Endothelial cell of umbilical vein (primary cell): ENCODE results near the gene HOXA4. TPM values are rescaled to one million over a fixed set of nuclear protein-coding genes. Genes with fewer than 3 reads are reported as not detected.
A peak's percentile ranks its signal among the peaks of the same experiment; 100 is the strongest.

Source experiments
- BruUV-seq: library from RNA; stranded (reverse); fragments of 400-500 nt; replicated peaks from 2 replicates; lab custom pipeline; 2021; lab: Mats Ljungman, UMichigan
- CTCF ChIA-PET: fragments of 300-600, 350-600 bp; sonication (Branson Sonifier 250); formaldehyde crosslinking; loops from one replicate; lab custom pipeline; 2021; ENCODE audit warnings: antibody characterized with exemption, inconsistent platforms; lab: Charles Lee
- POLR2A ChIA-PET: fragments of 300-600, 350-600 bp; sonication (Branson Sonifier 250); formaldehyde crosslinking; loops from one replicate; lab custom pipeline; 2021; ENCODE audit warnings: antibody characterized with exemption, inconsistent platforms; lab: Charles Lee
- DNase-seq: peaks from one replicate; pipeline ENCODE4 v3.0.0-alpha.2; 2011; ENCODE audit warnings: low read depth, low spot score
- FAIRE-seq: peaks from 2 replicates; lab custom pipeline; 2011; peaks lifted over from hg19 to GRCh38; lab: Jason Lieb, UNC
- H2AFZ ChIP-seq: 2 replicates; pipeline ENCODE4 v1.6.0; 2012; ENCODE audit warnings: low read depth, low read length, control low read depth, inconsistent platforms
- H3K27ac ChIP-seq: 2 replicates; pipeline ENCODE4 v1.5.1; 2011; ENCODE audit warnings: low read depth, mild to moderate bottlenecking, control low read depth, low read length, moderate library complexity; ENCODE audit not compliant: insufficient read depth
- H3K27me3 ChIP-seq, 2 experiments: 2 replicates each; pipeline versions ENCODE4 v1.6.0 to v1.6.1; 2011; ENCODE audit warnings: low read length in 2 of 2, mixed read lengths in 1 of 2; ENCODE audit not compliant: control insufficient read depth in 2 of 2, insufficient read depth in 2 of 2
- H3K36me3 ChIP-seq, 2 experiments: 2 replicates in 1 of 2; 3 replicates in 1 of 2; pipeline ENCODE4 v1.5.1; 2011; ENCODE audit warnings: low read length in 2 of 2, mild to moderate bottlenecking in 1 of 2, moderate library complexity in 1 of 2; ENCODE audit not compliant: control insufficient read depth in 2 of 2, insufficient read depth in 2 of 2; ENCODE audit errors: extremely low read depth in 1 of 2
- H3K4me1 ChIP-seq: 3 replicates; pipeline ENCODE4 v1.5.1; 2011; ENCODE audit warnings: mild to moderate bottlenecking, low read length; ENCODE audit not compliant: control insufficient read depth, insufficient read depth; ENCODE audit errors: extremely low read depth
- H3K4me2 ChIP-seq: 2 replicates; pipeline ENCODE4 v1.6.1; 2011; ENCODE audit warnings: low read length, control low read depth, mixed read lengths; ENCODE audit not compliant: insufficient read depth
- H3K4me3 ChIP-seq, 3 experiments: fragments of 200-600 bp in 1 of 3; sonication (generic), shearing (Covaris generic) in 1 of 3; replicated peaks in 1 of 3; 2 replicates each; pipeline ENCODE4 v1.5.1; 2011 to 2016; ENCODE audit warnings: control low read depth in 3 of 3, low read length in 3 of 3, mild to moderate bottlenecking in 2 of 3, inconsistent platforms in 1 of 3, low read depth in 1 of 3, moderate library complexity in 1 of 3; ENCODE audit not compliant: insufficient read depth in 1 of 3
- H3K79me2 ChIP-seq: 2 replicates; pipeline ENCODE4 v1.6.0; 2012; ENCODE audit warnings: low read length, inconsistent platforms; ENCODE audit not compliant: control insufficient read depth, insufficient read depth
- H3K9ac ChIP-seq: replicated peaks from 2 replicates; pipeline ENCODE3; 2011; ENCODE audit warnings: low read length, control low read depth; ENCODE audit not compliant: insufficient read depth; ENCODE audit errors: extremely low read depth
- H3K9me1 ChIP-seq: replicated peaks from 3 replicates; pipeline ENCODE4 v1.6.0; 2011; ENCODE audit warnings: mild to moderate bottlenecking, low read length; ENCODE audit not compliant: control insufficient read depth, insufficient read depth; ENCODE audit errors: extremely low read depth
- H3K9me3 ChIP-seq: replicated peaks from 2 replicates; pipeline ENCODE4 v1.5.1; 2012; ENCODE audit warnings: low read length, inconsistent platforms; ENCODE audit not compliant: control insufficient read depth, insufficient read depth
- H4K20me1 ChIP-seq: replicated peaks from 2 replicates; pipeline ENCODE3; 2011; ENCODE audit warnings: mild to moderate bottlenecking, low read length; ENCODE audit not compliant: control insufficient read depth, insufficient read depth; ENCODE audit errors: extremely low read depth
- EZH2 ChIP-seq: IDR thresholded peaks from 2 replicates; pipeline ENCODE4 v1.6.1; 2012; ENCODE audit warnings: borderline replicate concordance, low read depth, mild to moderate bottlenecking, moderate library complexity, low read length, inconsistent platforms; ENCODE audit not compliant: severe bottlenecking
- FOS ChIP-seq: IDR thresholded peaks from 2 replicates; pipeline ENCODE4 v1.6.1; 2011; ENCODE audit warnings: mild to moderate bottlenecking, low read length, moderate library complexity, borderline replicate concordance; ENCODE audit not compliant: insufficient read depth
- GATA2 ChIP-seq: IDR thresholded peaks from 2 replicates; pipeline ENCODE4 v1.7.0; 2011; ENCODE audit warnings: low read depth, mild to moderate bottlenecking, moderate library complexity, mixed read lengths, low read length; ENCODE audit not compliant: insufficient read length, insufficient read depth
- JUN ChIP-seq: IDR thresholded peaks from 2 replicates; pipeline ENCODE4 v1.6.1; 2011; ENCODE audit warnings: borderline replicate concordance, low read depth; ENCODE audit not compliant: insufficient read length, insufficient read depth
- MYC ChIP-seq: IDR thresholded peaks from one replicate; pipeline ENCODE4 v1.6.1; 2011; ENCODE audit warnings: mild to moderate bottlenecking, low read depth, low read length
- POLR2A ChIP-seq: IDR thresholded peaks from 2 replicates; pipeline ENCODE4 v1.6.1; 2012; ENCODE audit warnings: low read depth, mild to moderate bottlenecking, control low read depth, low read length
- POLR2AphosphoS5 ChIP-seq: IDR thresholded peaks from 2 replicates; pipeline ENCODE4 v1.6.1; 2012; ENCODE audit warnings: low read depth, mild to moderate bottlenecking, control low read depth, low read length, moderate library complexity; ENCODE audit not compliant: insufficient read depth
- dilution Hi-C: fragments of 300-500 bp; cut with MboI; formaldehyde crosslinking; loops from one replicate; pipeline ENCODE4 v1.15.0; 2019; ENCODE audit warnings: low sequenced_read_pairs; ENCODE audit not compliant: extremely low pct_ligation_motif_present
- intact Hi-C: fragments of 100-400 bp; cut with micrococcal nuclease; formaldehyde crosslinking; loops from one replicate; pipeline ENCODE4 v1.10.0; 2022
- polyA plus RNA-seq, 4 experiments: library from polyadenylated mRNA; depleted of rRNA in 3 of 4; stranded (reverse) in 3 of 4; unstranded in 1 of 4; fragments of >200 nt; gene quantifications; 2 replicates each; pipeline versions ENCODE4 v1.2.1 to v1.2.3, GENCODE V29; 2011 to 2012; ENCODE audit warnings: missing spikeins in 1 of 4
- total RNA-seq: library from RNA; stranded (reverse); gene quantifications from 2 replicates; pipeline ENCODE4 v1.2.3, GENCODE V29; 2021
- TF ChIP-seq, protein P1 (sequence below): IDR thresholded peaks from 2 replicates; pipeline ENCODE4 v1.6.1; 2011; ENCODE audit not compliant: insufficient read depth, insufficient read length
- TF ChIP-seq, protein P2 (sequence below), 2 donors: IDR thresholded peaks; 1 replicate in 1 of 2; 2 replicates in 1 of 2; pipeline ENCODE4 v1.5.1; 2011; ENCODE audit warnings: low read length in 2 of 2, mild to moderate bottlenecking in 2 of 2, moderate library complexity in 2 of 2, control low read depth in 1 of 2, inconsistent platforms in 1 of 2, low read depth in 1 of 2; ENCODE audit not compliant: insufficient read depth in 1 of 2; ENCODE audit errors: extremely low read depth in 1 of 2

The HOXA4 gene
- total and polyA plus RNA-seq, 2 donors (not counting 3 experiments of a cell fraction or from before 2014, with no cell fraction given) = 4.9 to 8.1 TPM

- Histone ChIP-seq H3K36me3 (peaks cover 0 to 19% of the 10 kb centered on the region in 2 experiments), H4K20me1 (no peaks in the 10 kb centered on the region), H2AFZ (no peak overlapping the region), H3K9me1 (no peaks in the 10 kb centered on the region), H3K27ac (peak overlapping the region; percentile 64), H3K4me1 (peaks cover 68% of the 10 kb centered on the region), H3K4me2 (peak overlapping the region; percentile 76), H3K4me3 (peak overlapping the region in 2 of 3 experiments; percentile 18 to 50), H3K9me3 (no peaks in the 10 kb centered on the region), H3K79me2 (peaks cover 97% of the 10 kb centered on the region), H3K27me3 (no peaks in the 10 kb centered on the region), H3K9ac (peak overlapping the region; percentile 47)
- no peak for FAIRE-seq
- POLR2A ChIA-PET = interaction anchor here (0.6 to 1.6 kb wide), 2 partner anchors 15 to 238 kb away, joined by 4 read pairs; no protein-coding TSS in a partner anchor
- no TSS peak for BruUV-seq
- dilution Hi-C loops = no loop called here
- intact Hi-C loops = no loop called here
- CTCF ChIA-PET = interaction anchor here (0.8 to 7.0 kb wide), 12 partner anchors 9 to 777 kb away, joined by 3 to 72 read pairs (median 18); partner anchors contain the start of gene HOXA7
- no peak for DNase-seq
- TF ChIP-seq FOS = no peak
- no peak for TF ChIP-seq EZH2
Measured at GRCh38 chr7:27145914-27146412, 15.4 kb upstream of the HOXA4 start.

DNA sequence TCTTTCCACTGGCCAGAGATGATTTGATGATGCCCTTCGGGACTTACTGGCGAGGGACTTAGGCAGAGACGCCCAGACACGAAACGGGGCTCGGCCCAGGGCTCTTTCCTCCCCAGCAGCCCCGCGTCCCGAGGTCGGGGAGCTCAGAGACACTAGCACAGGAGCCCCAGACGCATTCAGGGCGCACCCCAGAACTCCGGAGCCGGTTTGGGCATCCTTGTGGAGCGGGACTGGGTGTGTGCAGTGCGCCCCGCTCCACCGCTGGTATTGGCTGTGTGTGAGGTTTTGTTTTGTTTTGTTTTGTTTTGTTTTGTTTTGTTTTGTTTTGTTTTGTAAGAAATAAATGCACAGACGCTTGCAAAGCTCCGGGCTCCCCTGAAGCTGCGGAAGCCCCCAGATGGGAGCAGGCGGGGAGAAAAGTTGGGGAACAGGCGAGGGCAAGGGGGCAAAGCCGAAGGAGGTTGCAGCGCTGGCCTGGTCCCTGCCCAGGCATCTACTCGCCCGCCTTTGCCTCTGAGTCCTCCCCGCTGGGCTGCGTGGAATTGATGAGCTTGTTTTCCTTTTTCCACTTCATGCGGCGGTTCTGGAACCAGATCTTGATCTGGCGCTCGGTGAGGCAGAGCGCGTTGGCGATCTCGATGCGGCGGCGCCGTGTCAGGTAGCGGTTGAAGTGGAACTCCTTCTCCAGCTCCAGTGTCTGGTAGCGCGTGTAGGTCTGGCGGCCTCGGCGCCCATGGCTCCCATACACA is 14.8 kb upstream of the HOXA4 start:
- intact Hi-C loops (no loop called here), dilution Hi-C loops (no loop called here)
- CTCF ChIA-PET = interaction anchor here (0.7 to 7.0 kb wide), 17 partner anchors 10 to 776 kb away, joined by 3 to 72 read pairs (median 5); partner anchors contain the start of gene HOXA7
- Histone ChIP-seq H3K4me1 (peaks cover 73% of the 10 kb centered on the region), H3K27me3 (no peaks in the 10 kb centered on the region), H3K9me1 (no peaks in the 10 kb centered on the region), H3K4me3 (peak overlapping the region in 2 of 3 experiments; percentile 23 to 50), H3K36me3 (peaks cover 0 to 19% of the 10 kb centered on the region in 2 experiments), H3K9ac (peak overlapping the region; percentile 47), H3K9me3 (no peaks in the 10 kb centered on the region), H3K4me2 (peak overlapping the region; percentile 76), H2AFZ (no peak overlapping the region), H3K79me2 (peaks cover 97% of the 10 kb centered on the region), H4K20me1 (no peaks in the 10 kb centered on the region), H3K27ac (peak overlapping the region; percentile 64)
- TF ChIP-seq GATA2 = no peak
- TF ChIP-seq JUN = no peak
- no peak for TF ChIP-seq EZH2
- TF ChIP-seq, protein P1, sequence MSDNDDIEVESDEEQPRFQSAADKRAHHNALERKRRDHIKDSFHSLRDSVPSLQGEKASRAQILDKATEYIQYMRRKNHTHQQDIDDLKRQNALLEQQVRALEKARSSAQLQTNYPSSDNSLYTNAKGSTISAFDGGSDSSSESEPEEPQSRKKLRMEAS = no peak
- TF ChIP-seq POLR2A = no peak
- TF ChIP-seq, protein P2, sequence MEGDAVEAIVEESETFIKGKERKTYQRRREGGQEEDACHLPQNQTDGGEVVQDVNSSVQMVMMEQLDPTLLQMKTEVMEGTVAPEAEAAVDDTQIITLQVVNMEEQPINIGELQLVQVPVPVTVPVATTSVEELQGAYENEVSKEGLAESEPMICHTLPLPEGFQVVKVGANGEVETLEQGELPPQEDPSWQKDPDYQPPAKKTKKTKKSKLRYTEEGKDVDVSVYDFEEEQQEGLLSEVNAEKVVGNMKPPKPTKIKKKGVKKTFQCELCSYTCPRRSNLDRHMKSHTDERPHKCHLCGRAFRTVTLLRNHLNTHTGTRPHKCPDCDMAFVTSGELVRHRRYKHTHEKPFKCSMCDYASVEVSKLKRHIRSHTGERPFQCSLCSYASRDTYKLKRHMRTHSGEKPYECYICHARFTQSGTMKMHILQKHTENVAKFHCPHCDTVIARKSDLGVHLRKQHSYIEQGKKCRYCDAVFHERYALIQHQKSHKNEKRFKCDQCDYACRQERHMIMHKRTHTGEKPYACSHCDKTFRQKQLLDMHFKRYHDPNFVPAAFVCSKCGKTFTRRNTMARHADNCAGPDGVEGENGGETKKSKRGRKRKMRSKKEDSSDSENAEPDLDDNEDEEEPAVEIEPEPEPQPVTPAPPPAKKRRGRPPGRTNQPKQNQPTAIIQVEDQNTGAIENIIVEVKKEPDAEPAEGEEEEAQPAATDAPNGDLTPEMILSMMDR (IDR thresholded peaks at IDR 0.05; ENCODE audit: extremely low read depth in 1 of 2, insufficient read depth in 1 of 2, low read depth in 1 of 2, low read length in 2 of 2) = no peak
- TF ChIP-seq POLR2AphosphoS5 = no peak
- no peak for TF ChIP-seq MYC
- TF ChIP-seq FOS = no peak
- no peak for DNase-seq
- POLR2A ChIA-PET = interaction anchor here (0.6 to 1.6 kb wide), 2 partner anchors 15 to 237 kb away, joined by 4 read pairs; no protein-coding TSS in a partner anchor
- FAIRE-seq = peak; percentile 42
- BruUV-seq = no TSS peak
